Hippocampal formation (tissue), 2 donors: ENCODE results near the gene PRKD2.

ENCODE experiments used
- DNase-seq, 2 donors: peaks; one replicate each; lab custom pipeline; 2025; lab: John Stamatoyannopoulos, UW

The PRKD2 gene

DNA sequence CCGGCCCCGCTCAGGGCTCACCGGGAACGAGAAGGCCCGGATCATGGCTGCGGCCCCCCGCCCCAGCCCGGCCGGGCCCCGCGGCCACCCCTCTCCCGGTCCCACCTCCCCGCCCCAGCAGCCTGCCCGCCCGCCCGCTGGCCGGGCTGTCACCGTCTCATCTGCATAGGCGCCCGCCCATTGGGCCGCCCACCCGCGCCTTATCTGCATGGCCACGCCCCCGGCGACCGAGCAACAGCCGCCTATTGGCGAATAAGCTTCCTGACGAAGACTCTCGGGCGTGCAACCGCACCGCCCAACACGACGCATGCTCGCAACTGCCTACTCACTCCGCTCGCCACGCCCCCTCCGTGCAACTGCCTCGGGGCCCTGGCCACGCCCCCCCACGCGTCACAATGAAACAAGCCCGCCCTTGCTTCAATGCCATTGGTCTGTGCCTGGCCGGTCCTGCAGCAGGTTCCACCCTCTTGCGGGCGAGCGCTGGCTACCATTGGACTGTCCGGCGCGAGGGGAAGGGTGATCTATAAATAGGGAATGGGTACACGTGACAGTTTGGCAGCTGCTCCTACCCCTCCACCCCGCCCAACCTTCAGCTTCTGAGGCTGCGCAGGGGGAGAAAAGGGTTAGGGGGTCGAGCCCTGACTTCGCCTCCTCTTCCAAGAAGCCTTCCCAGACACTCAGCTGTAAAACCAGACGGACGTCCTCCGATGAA, 55.7 kb downstream of the PRKD2 start, which contains the start of gene DACT3:
DACT3 (minus strand) TSS at position 163 of the 712 bp plus-strand sequence; CDS start at position 45, 118 bp downstream.
- DNase-seq: peak; percentile 100

DNA sequence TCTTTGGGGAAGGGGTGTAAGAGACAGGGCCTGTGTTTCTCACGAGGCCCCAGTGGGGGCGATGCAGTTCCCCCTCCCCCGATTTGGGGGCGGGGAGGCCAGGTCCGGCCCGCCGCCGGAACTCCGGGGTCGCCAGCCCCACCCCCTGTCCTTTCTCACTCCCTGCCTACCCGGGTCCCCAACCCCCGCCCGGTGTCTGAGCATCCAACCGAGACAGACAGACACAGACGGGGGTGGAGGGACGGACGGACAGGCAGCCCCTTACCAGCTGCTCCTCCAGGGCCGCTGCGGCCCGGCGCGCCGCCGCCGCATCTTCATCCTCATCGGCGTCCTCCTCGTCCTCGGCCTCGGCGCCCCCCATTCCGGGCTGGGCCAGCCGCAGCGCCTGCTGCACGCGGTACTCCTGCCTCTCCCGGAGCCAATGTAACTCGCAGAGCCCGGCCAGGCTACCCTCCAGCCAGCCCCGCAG, 56.3 kb downstream of the PRKD2 start:
- DNase-seq: peak in 1 of 2 donors; percentile 42

DNA sequence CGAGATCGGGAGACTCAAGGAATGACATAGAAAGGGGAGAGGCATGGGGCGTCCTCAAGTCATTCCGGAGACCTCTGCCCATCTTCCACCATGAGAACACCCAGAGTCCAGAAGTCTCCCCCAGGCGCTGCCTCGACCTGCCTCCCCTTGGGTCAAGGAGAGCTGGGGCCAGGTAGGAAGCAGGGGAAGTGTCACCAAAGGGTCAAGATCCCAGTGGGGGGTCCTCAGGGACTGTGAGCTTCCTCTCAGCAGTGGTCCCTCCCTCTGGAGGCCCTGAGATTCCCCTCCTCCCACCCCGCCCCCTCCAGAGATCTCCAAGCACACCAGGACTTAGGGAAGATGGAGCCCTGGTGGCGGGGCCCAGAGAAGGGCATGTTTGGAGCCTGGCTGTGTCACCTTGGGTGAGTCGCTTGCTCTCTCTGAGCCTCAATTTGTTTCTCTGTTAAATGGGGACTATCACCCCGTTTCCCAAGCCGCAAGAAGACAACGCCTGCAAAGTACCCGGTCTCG, 56.9 kb downstream of the PRKD2 start:
- DNase-seq: peak in 1 of 2 donors; percentile 36

DNA sequence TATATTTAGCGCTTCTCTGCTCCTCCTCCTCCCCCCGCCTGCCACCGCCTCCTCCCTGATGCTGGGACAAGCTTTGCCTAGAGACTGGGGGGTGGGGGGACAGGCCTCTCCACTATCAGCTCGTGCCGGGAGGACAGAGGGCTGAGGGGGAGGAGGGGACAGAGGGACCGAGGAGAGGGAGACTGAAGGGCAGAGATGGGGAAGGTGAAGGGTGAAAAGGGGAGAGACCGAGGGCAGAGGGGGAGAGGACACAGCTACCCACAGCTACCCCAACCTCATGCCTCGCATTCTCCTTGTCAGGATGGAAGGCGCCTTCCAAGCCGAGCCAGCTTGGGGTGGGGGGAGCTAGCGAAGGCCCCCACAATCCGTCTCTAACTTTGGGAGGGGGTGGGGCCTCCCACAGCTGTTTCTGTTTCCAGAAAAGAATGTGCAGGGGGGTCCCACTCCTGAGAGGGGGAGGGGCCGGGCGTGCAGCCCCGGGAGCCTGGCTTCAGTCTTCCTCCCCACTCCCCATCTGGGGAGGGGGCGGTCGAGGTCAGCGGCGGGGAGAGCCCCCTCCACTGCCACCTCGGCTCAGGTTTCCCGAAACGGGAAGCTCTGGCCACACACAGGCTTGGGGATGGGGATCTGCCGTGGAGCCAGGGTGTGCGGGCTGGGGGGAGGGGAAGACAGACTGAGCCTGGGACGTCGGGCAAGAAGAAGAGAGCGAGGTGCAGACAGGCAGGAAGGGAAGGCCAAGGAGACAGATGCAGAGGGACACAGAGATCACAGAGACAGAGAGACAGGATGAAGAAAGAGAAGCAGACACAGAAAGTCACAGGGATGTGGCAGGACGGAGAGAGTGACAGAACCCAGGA, 57.5 kb downstream of the PRKD2 start:
- peak; percentile 31 to 53 for DNase-seq

DNA sequence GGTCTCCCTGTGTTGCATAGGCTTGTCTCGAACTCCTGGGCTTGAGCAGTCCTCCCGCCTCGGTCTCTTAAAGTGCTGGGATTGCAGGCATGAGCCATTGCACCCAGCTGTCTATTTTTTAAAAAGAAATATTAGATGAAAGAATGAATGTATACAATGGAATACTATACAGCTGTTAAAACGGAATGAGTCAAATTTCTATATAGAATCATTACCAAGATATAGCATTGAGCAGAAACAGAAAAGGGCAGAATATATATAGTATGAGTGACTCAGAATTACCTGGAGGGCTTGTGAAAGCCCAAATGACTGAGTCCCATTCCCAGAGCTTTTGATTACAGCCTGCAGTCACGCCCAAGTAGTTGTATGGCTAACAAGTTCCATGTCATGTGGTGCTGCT, 60.4 kb downstream of the PRKD2 start:
- no peak for DNase-seq

DNA sequence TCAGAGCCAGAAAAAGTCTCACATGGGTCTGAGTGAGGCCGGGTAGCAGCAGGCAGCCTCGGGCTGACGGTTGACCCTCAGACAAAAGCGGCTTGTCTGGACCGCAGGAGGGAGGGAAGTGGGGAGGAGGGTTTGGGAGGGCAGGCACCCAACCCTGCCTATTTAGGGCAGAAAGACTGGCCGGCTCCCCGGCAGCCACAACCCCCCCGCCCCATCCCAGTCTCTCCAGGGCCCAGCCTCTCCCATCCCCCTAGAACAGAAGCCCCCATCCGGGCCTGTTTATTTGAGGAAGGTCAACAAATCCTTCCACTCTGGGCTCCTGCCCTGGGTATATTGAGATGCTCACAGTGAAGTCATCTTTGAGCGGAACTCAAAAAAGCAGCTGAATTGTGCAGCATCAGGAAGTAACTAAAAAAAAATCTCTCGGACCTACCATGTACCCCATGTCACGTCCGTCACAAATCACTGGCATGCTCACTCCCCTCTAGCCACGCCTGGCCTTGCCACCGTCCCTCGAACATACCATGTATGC, 62.2 kb downstream of the PRKD2 start:
- peak; percentile 70 to 82 for DNase-seq

DNA sequence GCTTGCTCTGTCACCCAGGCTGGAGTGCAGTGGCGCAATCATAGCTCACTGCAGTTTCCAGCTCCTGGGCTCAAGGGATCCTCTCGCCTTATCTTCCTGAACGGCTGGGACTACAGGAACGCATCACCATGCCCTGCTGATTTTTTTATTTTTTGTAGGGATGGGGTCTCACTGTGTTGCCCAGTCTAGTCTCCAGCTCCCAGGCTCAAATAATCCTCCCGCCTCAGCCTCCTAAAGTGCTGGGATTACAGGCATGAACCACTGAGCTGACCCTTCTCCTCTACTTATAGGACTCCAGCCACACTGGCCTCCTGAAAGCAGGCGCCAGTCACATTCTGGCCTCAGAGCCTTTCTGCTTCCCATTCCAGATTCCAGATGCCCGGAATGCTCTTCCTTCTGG, 66.5 kb downstream of the PRKD2 start:
- DNase-seq: no peak

DNA sequence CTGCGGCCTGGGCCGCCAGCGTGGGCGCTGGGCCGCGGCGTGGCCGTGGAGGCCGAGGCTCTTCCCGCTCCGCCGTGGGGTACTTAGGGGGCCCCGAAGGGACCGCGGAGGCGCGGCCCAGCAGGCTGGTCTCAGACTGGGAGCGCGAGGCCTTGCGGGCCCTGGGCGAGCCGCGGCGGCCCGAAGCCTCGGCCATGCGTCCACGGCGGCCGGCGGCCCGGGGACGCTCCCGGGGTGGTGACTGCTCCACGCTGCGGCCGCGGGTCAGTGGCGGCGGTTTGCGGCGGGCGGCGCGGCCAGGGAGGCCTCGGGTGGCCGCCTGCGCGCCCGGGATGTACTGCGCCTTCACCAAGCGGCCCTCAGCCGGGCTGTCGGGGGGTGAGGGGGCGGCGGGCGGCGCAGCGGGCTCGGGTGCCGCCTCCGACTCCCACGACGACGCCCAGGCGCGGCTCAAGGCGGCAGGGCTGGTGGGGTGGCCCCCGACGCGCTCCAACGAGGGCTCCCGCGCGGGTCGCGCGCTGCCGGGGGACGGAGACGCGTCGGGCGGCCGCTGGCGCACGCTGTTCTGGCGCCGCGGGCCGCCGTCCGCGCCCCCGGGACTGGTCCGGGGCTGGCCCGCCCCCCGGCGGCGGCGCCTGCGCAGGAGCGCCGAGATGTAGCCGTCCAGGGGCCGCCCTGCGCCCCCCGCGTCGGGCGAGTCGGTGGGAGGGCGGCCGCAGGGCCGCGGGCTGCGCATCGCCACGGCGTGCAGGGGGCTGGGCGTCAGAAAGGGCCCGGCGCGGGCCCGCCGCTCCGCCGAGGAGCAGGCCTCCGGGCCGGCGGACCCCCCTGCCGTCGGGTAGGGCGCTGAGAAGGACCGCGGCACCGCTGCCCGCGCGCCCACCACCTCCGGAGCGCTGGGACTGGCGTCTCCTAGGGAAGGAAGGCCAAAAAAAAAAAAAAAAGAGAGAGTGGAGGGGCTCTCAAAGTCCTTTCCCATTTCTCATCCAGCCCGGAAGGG, 67.7 kb downstream of the PRKD2 start:
- DNase-seq: no peak

DNA sequence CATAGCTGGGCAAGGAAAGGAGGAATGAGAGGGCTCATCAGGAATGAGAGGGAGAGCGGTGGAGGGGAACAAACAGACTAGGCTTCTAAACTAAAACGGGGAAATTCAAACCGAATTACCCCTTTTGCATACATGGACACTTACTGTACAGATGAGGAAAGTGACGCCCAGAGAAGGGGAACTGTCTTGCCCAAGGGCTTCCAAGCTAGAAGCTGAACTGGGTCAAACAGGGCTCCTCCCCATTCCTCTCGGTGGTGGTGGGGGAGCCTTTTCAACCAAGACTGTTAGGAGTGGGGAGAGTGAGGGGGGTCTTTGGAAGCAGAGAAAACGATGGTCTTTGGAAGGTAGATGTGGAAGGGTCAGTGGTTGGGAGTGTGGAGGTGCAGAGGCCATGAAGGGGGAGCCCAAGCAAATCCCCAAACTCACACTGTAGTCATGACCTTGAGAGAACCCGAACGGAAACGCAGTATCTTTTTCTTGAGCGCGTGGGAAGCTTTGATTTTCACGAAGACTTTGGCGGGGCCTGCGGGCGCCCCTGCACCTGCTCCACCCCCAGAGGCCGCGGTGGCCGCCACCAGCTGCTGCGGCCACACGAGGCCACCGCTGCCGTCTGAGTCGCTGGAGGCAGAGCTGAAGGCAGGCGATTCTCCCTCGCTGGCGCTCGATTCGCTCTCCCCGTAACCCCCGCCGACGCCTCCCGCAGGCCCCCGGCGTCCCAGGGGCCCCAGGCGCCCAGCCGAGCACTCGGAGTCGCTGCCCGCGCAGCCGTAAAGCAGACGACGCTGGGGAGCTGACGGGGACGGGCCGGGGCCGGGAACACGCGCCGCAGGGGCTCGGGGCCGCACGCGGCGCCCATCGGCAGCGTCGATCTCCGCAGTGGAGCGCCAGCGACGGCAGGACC, 68.6 kb downstream of the PRKD2 start:
- no peak for DNase-seq

DNA sequence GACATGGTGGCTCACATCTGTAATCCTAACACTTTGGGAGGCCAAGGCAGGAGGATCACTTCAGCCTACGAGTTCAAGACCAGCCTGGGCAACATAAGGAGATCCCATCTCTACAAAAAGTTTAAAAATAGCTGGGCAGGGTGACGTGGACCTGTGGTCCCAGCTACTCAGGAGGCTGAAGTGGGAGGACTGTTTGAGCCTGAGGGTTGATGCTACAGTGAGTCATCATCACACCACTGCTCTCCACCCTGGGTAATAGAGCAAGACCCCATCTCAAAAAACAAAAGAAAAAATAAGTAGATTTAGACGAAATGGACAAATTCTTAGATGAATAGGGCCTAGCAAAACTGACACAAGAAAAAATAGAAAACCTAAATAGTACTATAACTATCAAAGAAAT, 70.5 kb downstream of the PRKD2 start:
- DNase-seq: no peak

DNA sequence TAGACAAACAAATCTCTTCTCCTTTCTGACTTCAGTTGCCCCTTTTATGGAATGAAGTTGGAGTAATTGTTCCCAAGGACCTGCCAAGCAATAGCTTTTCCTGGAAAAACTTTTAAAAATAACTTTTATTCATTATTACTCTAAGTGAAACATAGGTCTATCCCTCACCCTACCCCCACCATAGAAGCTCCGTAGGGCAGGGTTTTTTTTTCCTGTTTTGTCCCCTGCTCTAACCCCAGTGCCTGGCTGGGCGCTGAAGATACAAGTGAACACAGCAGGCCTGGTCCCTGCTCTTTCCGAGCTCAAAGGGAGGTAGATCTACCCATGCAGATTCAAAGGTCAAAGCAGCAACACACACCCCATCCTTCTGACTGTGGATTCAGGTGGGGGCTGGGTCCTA, 72.2 kb downstream of the PRKD2 start:
- DNase-seq: no peak

DNA sequence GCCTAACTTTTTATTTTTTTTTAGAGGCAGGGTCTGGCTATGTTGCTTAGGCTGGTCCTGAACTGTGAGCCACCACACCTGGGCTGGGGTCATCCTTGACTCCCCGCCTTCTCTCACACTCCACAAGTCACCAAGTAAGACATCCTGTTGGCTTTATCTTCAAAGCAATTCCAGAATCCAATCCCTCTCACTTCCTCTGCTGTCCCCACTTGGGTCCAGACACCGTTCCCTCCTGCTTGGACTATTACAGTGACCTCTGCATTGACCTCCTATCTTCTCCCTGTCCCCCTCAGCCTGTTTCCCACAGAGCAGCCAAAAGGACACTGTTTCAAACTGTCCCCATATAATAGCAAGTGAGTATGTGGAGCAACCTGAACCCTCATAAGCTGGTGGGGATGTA, 76.3 kb downstream of the PRKD2 start:
- no peak for DNase-seq

DNA sequence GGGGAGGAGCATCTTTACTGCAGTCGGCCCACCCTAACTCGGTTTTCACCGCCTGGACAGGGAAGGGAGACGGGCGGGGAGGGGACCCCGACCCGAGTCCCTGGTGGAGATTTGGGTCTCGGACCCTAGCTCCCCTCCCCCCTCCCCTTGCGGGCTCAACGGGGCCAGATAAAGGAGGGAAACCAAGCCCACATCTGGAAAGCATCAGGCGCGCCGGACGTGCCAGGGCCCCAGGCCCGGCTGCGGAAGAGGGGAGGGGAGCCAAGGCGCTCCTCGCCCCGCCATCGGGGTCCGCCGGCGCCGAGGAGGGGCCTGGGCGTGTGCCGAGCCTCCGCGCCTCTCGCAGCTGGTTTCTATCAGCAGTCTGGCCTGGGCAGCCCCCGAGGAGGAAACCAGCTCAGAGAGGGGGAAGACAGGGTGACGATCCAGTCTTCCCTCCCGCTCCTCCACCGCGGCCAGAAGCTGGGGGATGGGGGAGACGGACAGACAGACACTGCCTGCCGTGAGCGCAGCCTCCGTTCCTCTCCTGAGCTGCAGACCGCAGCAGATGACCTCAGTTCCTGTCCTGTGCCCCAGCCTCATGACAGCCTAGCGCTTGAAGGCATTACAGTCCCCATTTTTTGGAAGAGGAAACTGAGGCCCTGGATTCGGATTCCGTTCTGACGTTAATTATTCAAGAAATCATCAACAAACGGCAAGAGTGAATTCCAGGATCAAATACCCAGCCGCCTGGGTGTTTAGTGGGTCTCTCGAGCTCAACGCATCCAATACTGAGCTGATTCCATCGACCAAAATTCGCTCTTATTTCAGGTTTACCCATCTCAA, 77.3 kb downstream of the PRKD2 start:
- DNase-seq: no peak

DNA sequence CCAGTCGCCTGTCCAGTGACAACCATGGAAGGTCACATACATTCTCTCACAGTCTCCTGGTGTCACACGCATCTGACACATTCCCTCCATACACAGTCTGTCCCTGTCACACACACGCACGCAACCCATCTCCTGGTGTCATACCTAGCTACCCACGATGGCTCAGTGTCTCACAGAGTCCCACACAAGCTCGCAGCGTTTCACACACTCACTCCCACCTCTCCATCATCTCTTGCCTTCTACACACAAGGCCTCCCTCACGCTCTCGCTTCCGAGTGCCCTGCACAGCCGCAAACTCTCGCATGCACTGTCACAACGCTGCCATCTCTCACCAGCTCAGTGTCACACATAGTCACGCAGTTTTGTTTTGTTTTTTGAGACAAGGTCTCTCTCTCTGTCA, 79.7 kb downstream of the PRKD2 start:
- peak in 1 of 2 donors; percentile 23 for DNase-seq

DNA sequence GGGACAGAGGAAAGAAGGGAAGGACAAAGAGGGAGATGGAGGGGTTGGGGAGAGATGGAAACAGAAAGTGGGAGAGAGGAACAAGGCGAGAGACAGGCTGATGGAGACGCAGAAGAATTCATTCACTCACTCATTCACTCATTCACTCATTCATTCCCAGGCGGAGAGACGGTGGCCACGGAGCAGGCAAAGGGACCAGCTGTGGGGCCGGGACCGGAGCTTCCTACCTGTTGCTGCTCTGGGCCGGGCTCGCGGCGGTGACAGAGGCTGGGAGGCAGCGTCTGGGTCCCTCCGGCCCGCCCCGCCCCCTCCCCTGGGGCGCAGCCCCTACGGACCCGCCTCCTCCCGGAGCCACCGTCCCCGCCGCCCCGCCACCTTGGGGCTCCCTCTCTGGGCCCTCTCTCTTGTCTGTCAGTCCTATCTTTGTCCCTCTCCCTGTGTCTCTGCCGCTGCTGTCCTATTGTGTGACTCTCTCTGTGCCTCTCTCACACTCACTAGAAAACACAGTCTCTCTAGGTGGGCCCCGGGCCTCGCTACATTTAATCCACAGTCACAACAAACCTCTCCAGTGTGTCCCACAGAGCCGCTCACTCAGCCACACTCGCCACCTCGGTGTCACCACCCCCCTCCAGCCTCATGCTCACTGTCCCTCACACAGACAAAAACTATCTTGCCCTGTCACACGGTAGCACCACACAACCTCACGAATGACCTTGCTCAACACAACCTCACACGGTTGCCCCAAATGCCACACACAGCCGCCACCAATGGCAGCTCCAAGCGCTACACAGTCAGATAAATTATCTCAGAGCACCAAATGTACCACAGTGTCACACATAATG, 80.8 kb downstream of the PRKD2 start, which contains the start of gene GNG8:
GNG8 (minus strand) TSS at position 283 of the 842 bp plus-strand sequence. CDS start 1,520 bp downstream, outside the sequence.
- DNase-seq: no peak

DNA sequence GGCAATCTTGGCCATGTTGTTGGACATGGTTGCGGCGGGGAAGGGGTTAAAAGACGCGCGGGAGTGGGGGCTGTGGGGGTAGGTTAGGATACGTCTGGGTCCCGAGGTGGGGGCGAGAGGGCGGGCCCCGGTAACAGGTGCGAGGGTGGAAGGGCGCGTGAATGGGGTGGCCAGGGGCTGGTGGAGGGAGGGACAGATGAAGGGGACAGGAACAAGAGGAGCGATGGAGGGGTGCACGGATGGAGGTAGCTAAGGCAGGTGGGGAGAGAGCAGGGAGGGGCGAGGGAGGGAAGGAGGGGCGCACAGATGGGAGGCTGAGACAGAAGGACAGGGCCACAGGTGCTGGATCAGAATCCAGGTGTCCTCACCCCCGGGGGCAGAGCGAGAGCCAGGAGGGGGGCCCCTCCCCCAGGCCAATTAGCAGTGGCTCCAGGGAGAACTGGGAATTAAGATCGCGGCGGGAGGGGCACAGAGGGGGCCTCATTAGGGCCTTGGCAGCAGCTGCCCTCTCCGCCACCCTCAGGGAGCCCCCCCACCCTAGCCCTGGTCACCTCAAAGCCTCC, 82.2 kb downstream of the PRKD2 start:
- DNase-seq: no peak

DNA sequence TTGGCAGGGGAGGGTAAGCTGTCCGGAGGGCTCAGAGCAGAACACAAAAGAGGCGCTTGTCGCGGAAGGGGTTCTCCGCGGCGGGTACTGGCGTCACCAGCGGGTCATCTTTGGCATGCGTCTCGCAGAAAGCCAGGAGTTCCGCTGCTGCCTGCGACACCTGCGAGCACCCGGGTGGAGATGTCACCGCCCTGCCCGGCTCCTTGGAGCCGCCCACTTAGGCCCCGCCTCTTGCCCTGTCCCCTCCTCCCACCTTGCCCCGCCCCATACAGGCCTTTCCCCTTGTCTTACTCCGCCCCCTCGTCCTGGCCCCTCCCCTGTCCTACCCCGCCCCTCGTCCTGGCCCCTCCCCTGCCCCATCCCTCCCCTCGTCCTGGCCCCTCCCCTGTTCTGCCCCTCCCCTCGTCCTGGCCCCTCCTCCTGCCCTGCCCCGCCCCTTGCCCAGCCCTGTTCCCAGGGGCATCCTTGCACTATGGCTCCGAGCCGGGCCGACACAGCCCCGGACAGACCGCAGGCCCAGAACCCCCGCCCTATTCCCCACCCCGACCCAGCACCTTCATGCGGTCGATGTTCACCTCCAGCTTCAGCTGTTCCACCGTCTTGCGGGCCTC, 82.8 kb downstream of the PRKD2 start:
- DNase-seq: peak; percentile 61 to 85
